Neutrophil (primary cell): ENCODE measurements around the gene GON4L.
"Not testable (repeated sequence)": the region's sequence is repeated elsewhere in the genome, so short reads cannot be mapped to it uniquely, and the experiment has no call there.

Experiments
- H3K27ac ChIP-seq: fragments of 200-600 bp; sonication (generic); 2 replicates; pipeline ENCODE4 v1.5.1; 2016; ENCODE audit warnings: mild to moderate bottlenecking, moderate library complexity
- H3K27me3 ChIP-seq: fragments of 200-600 bp; sonication (generic); 2 replicates; pipeline ENCODE4 v1.6.0; 2016; ENCODE audit warnings: mild to moderate bottlenecking
- H3K36me3 ChIP-seq: fragments of 200-600 bp; sonication (generic); 2 replicates; pipeline ENCODE4 v1.5.1; 2017
- H3K4me1 ChIP-seq, 2 experiments: fragments of 200-600 bp in 1 of 2; sonication (generic) in 1 of 2; 1 replicate in 1 of 2; 2 replicates in 1 of 2; pipeline versions ENCODE4 v1.5.1 to v1.6.1; 2013 to 2016; ENCODE audit warnings: low read depth in 1 of 2, low read length in 1 of 2, mild to moderate bottlenecking in 1 of 2, moderate library complexity in 1 of 2; ENCODE audit not compliant: control insufficient read depth in 1 of 2, insufficient read depth in 1 of 2
- H3K4me3 ChIP-seq, 2 experiments: fragments of 200-600 bp in 1 of 2; sonication (generic) in 1 of 2; 1 replicate in 1 of 2; 2 replicates in 1 of 2; pipeline ENCODE4 v1.5.1; 2013 to 2016; ENCODE audit warnings: low read depth in 1 of 2, low read length in 1 of 2, mild to moderate bottlenecking in 1 of 2, moderate library complexity in 1 of 2
- H3K9me3 ChIP-seq: fragments of 200-600 bp; sonication (generic); 2 replicates; pipeline ENCODE4 v1.5.1; 2016
- TF ChIP-seq, protein P1 (sequence below): fragments of 200-600 bp; sonication (generic); IDR thresholded peaks from 2 replicates; pipeline ENCODE4 v1.5.1; 2016; ENCODE audit warnings: antibody characterized with exemption

GON4L gene

DNA sequence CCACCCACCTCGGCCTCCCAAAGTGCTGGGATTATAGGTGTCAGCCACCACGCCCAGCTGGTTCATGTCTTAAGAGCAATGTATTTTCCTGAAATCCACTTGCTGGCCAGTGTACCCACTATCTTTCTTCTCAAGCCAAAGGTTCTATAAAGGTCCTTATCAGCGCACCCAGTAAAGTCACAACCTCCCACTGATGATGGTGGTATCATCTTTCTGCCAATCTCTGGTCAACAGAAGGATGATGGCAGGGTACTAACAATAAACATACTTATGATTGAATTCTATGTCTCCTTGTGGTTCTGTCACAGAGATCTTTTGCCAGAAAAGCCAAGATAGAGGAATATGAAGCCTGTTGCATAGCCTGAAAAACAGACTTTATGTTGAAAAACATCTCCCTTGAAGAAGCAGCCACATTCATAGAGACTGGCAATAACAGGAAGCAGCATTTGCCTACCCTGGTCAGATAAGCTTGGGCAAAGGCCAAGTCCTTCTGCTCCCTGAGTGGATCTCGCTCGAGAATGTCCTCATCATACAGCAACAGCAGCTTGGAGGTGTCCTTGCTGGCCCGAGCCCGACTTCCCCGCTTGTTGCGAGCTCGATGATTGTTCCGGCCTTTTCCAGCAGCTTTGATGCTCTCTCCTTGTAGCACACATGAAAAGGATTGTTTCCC is 95.1 kb downstream of the GON4L start:
- H3K9me3 ChIP-seq: no peaks in the 10 kb centered on the region
- peaks cover 52% of the 10 kb centered on the region for H3K36me3 ChIP-seq
- no peak overlapping the region for H3K4me3 ChIP-seq
- H3K27ac ChIP-seq: no peak overlapping the region
- TF ChIP-seq, protein P1, sequence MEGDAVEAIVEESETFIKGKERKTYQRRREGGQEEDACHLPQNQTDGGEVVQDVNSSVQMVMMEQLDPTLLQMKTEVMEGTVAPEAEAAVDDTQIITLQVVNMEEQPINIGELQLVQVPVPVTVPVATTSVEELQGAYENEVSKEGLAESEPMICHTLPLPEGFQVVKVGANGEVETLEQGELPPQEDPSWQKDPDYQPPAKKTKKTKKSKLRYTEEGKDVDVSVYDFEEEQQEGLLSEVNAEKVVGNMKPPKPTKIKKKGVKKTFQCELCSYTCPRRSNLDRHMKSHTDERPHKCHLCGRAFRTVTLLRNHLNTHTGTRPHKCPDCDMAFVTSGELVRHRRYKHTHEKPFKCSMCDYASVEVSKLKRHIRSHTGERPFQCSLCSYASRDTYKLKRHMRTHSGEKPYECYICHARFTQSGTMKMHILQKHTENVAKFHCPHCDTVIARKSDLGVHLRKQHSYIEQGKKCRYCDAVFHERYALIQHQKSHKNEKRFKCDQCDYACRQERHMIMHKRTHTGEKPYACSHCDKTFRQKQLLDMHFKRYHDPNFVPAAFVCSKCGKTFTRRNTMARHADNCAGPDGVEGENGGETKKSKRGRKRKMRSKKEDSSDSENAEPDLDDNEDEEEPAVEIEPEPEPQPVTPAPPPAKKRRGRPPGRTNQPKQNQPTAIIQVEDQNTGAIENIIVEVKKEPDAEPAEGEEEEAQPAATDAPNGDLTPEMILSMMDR: no peak
- H3K27me3 ChIP-seq: no peaks in the 10 kb centered on the region
- H3K4me1 ChIP-seq: peaks cover 34 to 42% of the 10 kb centered on the region in 2 experiments

DNA sequence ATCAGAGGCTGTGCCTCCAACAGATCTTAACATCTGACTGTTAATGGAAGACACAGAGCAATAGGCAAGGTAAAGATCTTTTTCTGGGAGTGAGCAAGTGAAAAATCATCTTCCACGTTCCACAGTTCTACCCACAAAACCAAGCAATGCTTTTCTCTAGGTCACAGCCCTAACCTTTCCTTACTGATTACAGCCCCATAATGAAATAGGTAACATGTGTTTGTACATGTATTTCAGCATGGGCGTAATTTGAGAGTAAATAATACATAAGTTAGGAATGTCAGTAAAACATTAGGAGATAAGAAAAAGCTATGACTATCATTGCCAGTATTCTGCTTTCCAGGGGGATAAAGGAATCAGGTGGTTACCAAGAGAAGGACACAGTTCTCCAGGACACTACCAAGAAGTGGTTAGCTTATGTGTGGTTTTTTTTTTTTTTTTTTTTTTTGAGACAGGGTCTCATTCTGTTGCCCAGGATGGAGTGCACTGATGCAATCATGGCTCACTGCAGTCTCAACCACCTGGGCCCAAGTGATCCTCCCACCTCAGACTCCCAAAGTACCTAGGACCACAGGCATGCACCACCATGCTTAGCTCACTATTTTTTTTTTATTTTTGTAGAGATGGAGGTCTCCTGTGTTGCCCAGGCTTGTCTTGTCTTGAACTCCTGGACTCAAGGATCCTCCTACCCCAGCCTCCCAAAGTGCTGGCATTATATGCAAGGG is 96.1 kb downstream of the GON4L start:
- H3K36me3 ChIP-seq: peaks cover 53% of the 10 kb centered on the region
- TF ChIP-seq, protein P1: no peak
- no peak overlapping the region for H3K27ac ChIP-seq
- H3K4me1 ChIP-seq: peaks cover 34 to 42% of the 10 kb centered on the region in 2 experiments
- no peak overlapping the region for H3K4me3 ChIP-seq
- no peaks in the 10 kb centered on the region for H3K27me3 ChIP-seq
- H3K9me3 ChIP-seq: no peaks in the 10 kb centered on the region

DNA sequence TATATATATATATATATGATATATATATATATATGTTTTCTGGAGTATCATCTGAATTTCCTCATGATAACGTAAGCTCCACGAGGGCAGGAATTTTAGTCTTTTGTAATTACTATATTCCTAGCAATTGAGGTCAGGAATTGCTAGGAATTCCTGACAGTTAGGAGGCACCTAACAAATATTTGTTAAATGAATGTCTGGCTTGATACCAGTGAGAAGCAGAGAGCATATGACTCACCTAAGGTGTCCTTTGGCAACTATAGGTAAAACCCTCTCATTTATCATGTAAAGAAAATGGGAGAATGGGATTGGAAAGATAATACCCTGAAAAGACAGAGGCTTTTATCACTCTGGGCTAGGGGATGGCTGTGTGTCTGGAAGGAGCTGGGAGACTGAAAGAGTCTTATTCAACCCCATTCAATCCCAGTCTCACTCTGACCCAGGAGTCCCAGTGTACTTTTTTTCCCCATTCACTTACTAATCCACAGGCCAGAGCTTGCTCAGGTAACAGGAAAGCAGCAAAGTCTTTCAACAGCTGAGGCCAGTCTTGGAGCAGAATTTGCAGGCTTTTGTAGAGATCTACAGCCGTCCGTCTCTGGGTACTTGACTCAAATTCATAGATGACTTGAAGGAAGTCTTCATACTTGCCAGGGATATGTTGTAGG is 96.9 kb downstream of the GON4L start:
- Histone ChIP-seq H3K36me3 (peaks cover 51% of the 10 kb centered on the region), H3K27me3 (no peaks in the 10 kb centered on the region)

DNA sequence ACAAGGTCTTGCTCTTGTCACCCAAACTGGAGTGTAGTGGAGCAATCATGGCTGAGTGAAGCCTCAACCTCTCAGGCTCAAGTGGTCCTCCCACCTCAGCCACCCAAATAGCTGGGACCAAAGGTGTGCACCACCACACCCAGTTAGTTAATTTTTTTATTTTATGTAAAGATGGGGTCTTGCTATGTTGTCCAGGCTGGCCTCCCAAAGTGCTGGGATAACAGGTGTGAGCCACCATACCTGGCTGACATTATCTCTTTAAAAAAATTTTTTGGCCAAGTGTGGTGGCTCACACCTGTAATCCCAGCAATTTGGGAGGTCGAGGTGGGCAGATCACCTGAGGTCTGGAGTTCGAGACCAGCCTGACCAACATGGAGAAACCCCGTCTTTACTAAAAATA is 98.0 kb downstream of the GON4L start:
- not testable (repeated sequence) for H3K27ac ChIP-seq, H3K4me3 ChIP-seq, H3K27me3 ChIP-seq, H3K9me3 ChIP-seq
- peaks cover 58% of the 10 kb centered on the region for H3K36me3 ChIP-seq
- H3K4me1 ChIP-seq: peaks cover 17 to 23% of the 10 kb centered on the region in 2 experiments

More for the DNA sequence above, 96.9 kb downstream of the GON4L start:
- TF ChIP-seq, protein P1: no peak
- H3K4me1 ChIP-seq: peaks cover 28 to 33% of the 10 kb centered on the region in 2 experiments
- no peak overlapping the region for H3K4me3 ChIP-seq
- no peak overlapping the region for H3K27ac ChIP-seq
- no peaks in the 10 kb centered on the region for H3K9me3 ChIP-seq

DNA sequence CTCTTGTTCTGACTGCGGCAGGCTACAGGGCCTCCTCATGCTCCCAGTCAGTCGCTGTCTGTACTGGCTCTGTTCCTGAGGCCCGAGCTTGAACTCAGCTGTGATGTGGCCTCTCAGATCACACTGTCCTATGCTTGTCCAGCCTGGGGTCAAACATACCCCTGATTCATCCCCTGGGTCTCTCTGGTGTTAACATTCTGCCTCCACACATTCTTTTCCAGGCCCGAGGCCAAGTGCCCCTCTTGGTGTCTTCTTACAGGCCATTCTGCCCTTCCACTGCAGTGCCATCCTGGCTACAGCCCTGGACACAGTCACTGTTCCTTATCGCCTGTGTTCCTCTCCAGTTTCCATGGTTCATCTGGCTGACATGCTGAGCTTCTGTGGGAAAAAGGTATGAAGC is 108.9 kb downstream of the GON4L start:
- not testable (repeated sequence) for H3K4me1 ChIP-seq, H3K9me3 ChIP-seq, H3K27me3 ChIP-seq, H3K4me3 ChIP-seq, H3K27ac ChIP-seq
- H3K36me3 ChIP-seq: peaks cover 46% of the 10 kb centered on the region

DNA sequence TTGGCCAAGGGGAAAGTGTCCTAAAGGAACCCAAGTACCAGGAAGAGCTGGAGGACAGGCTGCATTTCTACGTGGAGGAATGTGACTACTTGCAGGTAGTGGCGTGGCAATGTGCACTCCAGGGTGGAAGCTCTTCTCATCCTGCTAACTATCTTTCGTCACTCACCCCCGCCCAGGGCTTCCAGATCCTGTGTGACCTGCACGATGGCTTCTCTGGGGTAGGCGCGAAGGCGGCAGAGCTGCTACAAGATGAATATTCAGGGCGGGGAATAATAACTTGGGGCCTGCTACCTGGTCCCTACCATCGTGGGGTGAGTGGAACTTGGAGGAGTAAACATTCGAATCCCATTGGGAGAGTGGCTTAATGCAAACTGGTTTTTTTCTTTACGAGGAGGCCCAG is 109.4 kb downstream of the GON4L start:
- peaks cover 41% of the 10 kb centered on the region for H3K36me3 ChIP-seq
- H3K4me3 ChIP-seq, H3K4me1 ChIP-seq, H3K27ac ChIP-seq, H3K9me3 ChIP-seq, H3K27me3 ChIP-seq: not testable (repeated sequence)

DNA sequence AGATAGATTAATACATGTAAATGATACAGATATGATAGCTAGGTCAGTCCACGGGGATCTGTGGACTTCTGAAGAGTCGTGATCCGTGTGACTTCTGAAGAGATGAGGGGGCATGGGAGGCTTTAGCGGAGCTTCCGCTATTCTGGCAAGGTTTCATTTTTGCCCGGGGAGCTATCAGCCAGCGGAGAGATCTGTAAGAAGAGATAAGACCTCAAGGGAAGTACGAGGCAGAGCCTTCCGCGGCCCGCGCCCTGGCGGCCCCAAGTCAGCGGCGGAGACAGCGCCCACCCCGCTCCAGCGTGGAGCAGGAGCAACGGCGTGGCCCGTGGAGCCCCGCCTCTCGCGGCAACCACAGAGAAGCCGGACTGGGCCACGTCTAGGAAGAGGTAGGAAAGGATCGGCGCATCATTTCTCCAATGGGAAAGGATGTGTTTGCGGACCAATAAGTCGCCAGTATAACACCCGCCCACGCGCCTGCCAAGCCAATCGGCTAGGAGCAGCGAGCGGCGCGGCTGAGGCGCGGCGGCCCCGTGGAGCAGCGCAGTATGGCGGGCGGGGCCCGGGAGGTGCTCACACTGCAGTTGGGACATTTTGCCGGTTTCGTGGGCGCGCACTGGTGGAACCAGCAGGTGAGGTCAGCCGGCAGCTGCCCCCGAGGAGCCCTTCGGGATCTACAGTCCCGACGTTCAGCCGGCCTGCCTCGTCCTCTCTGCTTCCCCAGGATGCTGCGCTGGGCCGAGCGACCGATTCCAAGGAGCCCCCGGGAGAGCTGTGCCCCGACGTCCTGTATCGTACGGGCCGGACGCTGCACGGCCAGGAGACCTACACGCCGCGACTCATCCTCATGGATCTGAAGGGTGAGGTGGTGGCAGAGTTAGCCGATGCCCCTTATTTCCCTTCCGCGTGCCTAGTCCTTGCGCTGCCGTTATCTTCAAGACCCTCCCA is 111.5 kb downstream of the GON4L start:
- not testable (repeated sequence) for H3K4me1 ChIP-seq, H3K27me3 ChIP-seq, H3K9me3 ChIP-seq
- H3K27ac ChIP-seq: peak overlapping the region; percentile 79
- H3K36me3 ChIP-seq: peaks cover 23% of the 10 kb centered on the region
- peak overlapping the region; percentile 77 to 80 for H3K4me3 ChIP-seq
